ACC112 (cell line): ENCODE data around the gene PAPSS2.
"Not testable (repeated sequence)": the region's sequence is repeated elsewhere in the genome, so short reads cannot be mapped to it uniquely, and the experiment has no call there.

Experiments
- H2AFZ ChIP-seq: fragments of 200-600 bp; sonication (generic); one replicate; pipeline ENCODE4 v1.6.0; 2017; ENCODE audit warnings: antibody characterized with exemption, low read length; ENCODE audit not compliant: unreplicated experiment
- H3K27ac ChIP-seq: fragments of 200-600 bp; sonication (generic); 2 replicates; pipeline ENCODE4 v1.5.1; 2014; ENCODE audit warnings: low read depth, mild to moderate bottlenecking, antibody characterized with exemption, low read length, moderate library complexity
- H3K27me3 ChIP-seq: fragments of 200-600 bp; sonication (generic); 2 replicates; pipeline ENCODE4 v1.6.1; 2014; ENCODE audit warnings: mild to moderate bottlenecking, antibody characterized with exemption, low read length, moderate library complexity, mixed read lengths; ENCODE audit not compliant: insufficient read depth
- H3K36me3 ChIP-seq: fragments of 200-600 bp; sonication (generic); 2 replicates; pipeline ENCODE4 v1.6.1; 2016; ENCODE audit warnings: mild to moderate bottlenecking, antibody characterized with exemption, low read length, moderate library complexity, mixed read lengths; ENCODE audit not compliant: insufficient read depth
- H3K4me1 ChIP-seq: fragments of 200-600 bp; sonication (generic); one replicate; pipeline ENCODE4 v1.6.1; 2016; ENCODE audit warnings: low read length, mixed read lengths; ENCODE audit not compliant: insufficient read depth, unreplicated experiment, control insufficient read depth
- H3K4me3 ChIP-seq: fragments of 200-600 bp; sonication (generic); 2 replicates; pipeline ENCODE4 v1.5.1; 2014; ENCODE audit warnings: mild to moderate bottlenecking, low read depth, low read length
- H3K79me2 ChIP-seq: fragments of 200-600 bp; sonication (generic); one replicate; pipeline ENCODE4 v1.6.0; 2016; ENCODE audit warnings: low read length; ENCODE audit not compliant: control insufficient read depth, unreplicated experiment, insufficient read depth

The PAPSS2 gene

DNA sequence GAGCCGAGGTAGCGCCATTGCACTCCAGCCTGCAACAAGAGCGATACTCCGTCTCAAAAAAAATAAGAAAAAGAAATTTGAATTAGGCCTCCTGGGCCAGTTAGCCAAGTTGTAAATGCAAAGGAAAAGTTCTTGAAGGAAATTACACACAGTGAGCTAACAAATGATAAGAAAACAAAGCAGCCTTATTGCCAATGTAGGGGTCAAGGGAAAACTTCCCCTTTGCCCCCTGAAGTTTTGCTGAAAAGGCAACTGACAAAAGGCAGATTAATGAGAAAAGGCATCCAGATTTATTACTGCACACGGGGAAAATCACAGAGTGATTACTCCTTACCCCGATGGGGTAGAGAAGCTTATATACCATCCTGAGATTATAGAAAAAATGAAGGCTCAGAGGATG lies 70.3 kb downstream of the PAPSS2 start:
- H2AFZ ChIP-seq = no peak overlapping the region
- H3K4me3 ChIP-seq = no peak overlapping the region
- H3K27ac ChIP-seq = no peak overlapping the region
- no peaks in the 10 kb centered on the region for H3K79me2 ChIP-seq
- H3K36me3 ChIP-seq = peaks cover 11% of the 10 kb centered on the region
- no peaks in the 10 kb centered on the region for H3K27me3 ChIP-seq
- peaks cover 3% of the 10 kb centered on the region for H3K4me1 ChIP-seq

DNA sequence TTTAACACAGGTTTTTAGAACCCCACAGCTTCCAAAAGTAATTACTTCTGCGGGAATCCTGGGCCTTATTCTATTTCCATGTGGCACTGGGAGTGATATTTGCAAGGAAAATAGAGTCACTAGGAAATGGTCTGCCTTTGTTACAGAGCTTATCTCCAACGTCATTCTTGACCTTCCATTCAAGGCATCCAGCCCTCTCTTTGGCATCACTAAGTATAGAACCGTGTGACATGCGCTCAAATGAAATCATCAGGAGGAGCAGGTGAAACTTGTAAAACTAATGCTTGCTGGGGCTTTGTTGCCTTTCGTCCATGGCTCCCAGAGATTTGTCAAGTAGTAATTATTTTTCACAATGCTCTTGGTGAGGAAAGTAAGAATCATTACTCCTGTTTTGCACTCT lies 73.4 kb downstream of the PAPSS2 start:
- Histone ChIP-seq H2AFZ (no peak overlapping the region), H3K4me3 (no peak overlapping the region), H3K4me1 (peaks cover 5% of the 10 kb centered on the region), H3K79me2 (no peaks in the 10 kb centered on the region), H3K27me3 (no peaks in the 10 kb centered on the region), H3K36me3 (peaks cover 7% of the 10 kb centered on the region; the same call in 1 of the 2 replicates), H3K27ac (no peak overlapping the region)

DNA sequence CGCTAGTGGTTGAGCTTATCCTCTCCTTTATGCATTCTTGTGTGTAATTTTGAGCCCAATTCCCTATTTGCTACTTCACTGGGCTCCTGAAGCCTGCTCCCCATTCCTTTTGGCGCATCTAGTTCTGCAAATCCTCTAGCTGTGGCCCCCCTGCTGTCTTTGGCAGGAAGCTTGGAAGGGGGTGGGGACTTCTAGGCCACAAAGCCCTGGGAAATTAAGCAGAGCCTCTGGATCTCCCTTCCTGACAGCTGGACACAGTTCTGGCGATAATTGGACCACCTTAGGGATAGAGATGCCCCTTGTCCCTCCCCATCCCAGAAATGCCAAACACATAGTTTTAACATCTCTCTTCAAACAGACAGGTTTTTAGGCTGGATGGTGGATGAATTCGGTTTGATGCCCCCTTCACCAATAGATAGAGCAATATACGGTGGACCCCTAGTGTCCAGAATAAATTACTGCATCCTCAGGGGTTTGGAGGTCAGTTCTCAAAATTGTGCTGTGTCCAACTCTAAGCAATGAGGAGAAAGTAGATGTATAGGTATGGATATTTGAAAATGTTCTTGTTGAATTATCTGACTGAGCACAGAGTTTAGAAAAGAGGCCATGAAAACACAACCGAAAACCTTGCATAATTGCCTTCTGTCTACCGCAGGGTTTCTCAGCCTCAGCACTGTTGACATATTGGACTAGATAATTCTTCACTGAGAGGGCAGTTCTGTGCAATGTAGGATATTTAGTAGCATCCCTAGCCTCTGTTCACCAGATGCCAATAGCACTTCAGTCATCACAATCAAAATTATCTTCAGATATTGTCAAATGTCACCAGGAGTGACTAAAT lies 75.5 kb downstream of the PAPSS2 start:
- Histone ChIP-seq H3K27me3 (no peaks in the 10 kb centered on the region), H3K36me3 (0 out of 2 replicates have a peak, but pooled peaks cover 4% of the 10 kb centered on the region), H3K79me2 (no peaks in the 10 kb centered on the region), H3K4me1 (peaks cover 15% of the 10 kb centered on the region), H2AFZ (no peak overlapping the region), H3K4me3 (no peak overlapping the region), H3K27ac (no peak overlapping the region)

DNA sequence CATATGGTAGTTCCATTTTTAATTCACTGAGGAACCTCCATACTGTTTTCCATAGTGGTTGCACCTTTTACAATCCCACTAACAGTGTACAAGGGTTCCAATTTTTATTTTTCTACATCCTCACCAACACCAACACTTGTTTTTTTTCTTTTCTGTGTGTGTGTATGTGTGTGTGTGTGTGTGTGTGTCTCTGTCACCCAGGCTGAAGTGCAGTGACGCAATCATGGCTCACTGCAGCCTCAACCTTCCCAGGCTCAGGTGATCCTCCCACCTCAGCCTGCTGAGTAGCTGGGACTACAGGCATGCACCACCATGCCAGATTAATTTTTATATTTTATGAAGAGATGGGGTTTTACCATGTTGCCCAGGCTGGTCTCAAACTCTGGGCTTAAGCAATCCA lies 78.6 kb downstream of the PAPSS2 start:
- H2AFZ ChIP-seq, H3K79me2 ChIP-seq, H3K27ac ChIP-seq, H3K27me3 ChIP-seq, H3K4me3 ChIP-seq, H3K36me3 ChIP-seq: not testable (repeated sequence)
- H3K4me1 ChIP-seq = peaks cover 21% of the 10 kb centered on the region

DNA sequence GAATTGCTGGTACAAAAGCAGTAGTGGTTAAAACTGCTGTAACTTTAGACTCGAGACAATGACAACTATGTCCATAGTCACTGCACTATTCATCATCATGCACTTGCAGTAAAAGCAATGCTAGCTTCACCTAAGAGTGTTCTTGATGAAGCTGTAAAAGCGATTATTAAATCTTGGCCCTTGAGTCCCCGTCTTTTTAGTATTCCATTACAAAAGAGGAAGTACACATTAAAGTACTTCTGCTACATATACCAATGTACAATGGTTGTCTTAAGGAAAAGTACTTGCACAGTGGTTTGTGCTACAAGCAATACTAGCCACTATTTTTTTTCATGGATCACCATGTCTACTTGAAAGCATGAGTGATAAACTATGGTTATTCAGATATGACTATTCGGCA lies 80.0 kb downstream of the PAPSS2 start:
- no peak overlapping the region for H3K4me3 ChIP-seq
- H2AFZ ChIP-seq = no peak overlapping the region
- peaks cover 16% of the 10 kb centered on the region for H3K36me3 ChIP-seq
- H3K79me2 ChIP-seq = no peaks in the 10 kb centered on the region
- no peaks in the 10 kb centered on the region for H3K27me3 ChIP-seq
- peaks cover 20% of the 10 kb centered on the region for H3K4me1 ChIP-seq
- peak overlapping the region; percentile 35; the same call in 1 of the 2 replicates for H3K27ac ChIP-seq

DNA sequence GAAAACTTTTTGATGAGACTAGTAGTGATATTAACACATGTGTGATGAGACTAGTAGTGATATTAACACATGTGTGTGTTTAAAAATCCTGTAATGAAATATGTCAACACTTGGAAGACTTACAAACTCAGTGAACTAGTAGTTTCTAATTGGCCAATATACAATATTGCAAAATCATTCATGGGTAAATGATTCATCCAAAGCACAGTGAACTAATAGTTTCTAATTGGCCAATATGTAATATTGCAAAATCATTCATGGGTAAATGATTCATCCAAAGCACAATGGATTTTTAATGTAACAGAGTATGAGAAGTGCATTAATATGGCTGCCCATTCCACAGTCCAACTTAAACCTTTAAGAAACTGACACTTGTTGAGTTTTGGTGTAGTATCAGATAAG lies 80.6 kb downstream of the PAPSS2 start:
- Histone ChIP-seq H3K36me3 (peaks cover 18% of the 10 kb centered on the region), H3K27ac (peak overlapping the region; percentile 58), H3K79me2 (no peaks in the 10 kb centered on the region), H3K4me1 (peaks cover 16% of the 10 kb centered on the region), H2AFZ (no peak overlapping the region), H3K27me3 (no peaks in the 10 kb centered on the region), H3K4me3 (no peak overlapping the region)

DNA sequence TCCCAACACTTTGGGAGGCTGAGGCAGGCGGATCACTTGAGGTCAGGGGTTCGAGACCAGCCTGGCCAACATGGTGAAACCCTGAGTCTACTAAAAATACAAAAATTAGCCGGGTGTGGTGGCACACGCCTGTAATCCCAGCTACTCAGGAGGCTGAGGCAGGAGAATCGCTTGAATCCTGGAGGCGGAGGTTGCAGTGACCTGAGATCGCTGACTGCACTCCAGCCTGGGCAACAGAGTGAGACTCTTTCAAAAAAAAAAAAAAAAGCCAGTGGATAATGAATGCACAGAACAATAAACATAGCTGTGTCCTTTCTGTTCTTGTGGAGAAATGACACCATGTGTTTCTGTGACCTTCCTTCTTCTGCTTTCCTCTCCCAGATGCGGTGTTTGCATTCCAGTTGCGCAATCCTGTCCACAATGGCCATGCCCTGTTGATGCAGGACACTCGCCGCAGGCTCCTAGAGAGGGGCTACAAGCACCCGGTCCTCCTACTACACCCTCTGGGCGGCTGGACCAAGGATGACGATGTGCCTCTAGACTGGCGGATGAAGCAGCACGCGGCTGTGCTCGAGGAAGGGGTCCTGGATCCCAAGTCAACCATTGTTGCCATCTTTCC lies 83.4 kb downstream of the PAPSS2 start:
- not testable (repeated sequence) for H3K4me3 ChIP-seq, H3K27me3 ChIP-seq, H3K79me2 ChIP-seq, H3K27ac ChIP-seq, H2AFZ ChIP-seq
- peaks cover 16% of the 10 kb centered on the region for H3K4me1 ChIP-seq
- H3K36me3 ChIP-seq = peaks cover 18% of the 10 kb centered on the region

DNA sequence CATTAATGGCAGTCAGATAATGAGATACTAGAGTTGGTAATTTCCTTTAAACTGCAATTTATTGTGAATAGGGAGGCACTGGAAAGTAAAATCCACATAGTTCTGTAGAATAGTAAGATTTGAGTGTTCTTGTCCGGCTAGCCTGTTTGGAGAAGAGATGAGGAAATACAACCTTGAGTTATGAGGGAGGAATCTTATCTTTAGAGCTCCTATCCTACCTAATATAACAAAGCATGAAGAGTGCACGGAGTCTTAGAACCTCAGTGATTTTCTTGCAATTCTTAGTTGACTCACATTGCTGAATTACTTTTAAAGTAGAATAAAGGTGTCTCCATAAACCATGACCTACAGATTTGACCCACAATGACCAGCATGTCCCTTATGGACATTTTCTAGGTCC lies 84.9 kb downstream of the PAPSS2 start:
- H3K36me3 ChIP-seq = peaks cover 18% of the 10 kb centered on the region
- peaks cover 11% of the 10 kb centered on the region for H3K4me1 ChIP-seq
- H3K4me3 ChIP-seq = no peak overlapping the region
- no peak overlapping the region for H3K27ac ChIP-seq
- no peaks in the 10 kb centered on the region for H3K79me2 ChIP-seq
- no peaks in the 10 kb centered on the region for H3K27me3 ChIP-seq
- H2AFZ ChIP-seq = no peak overlapping the region

DNA sequence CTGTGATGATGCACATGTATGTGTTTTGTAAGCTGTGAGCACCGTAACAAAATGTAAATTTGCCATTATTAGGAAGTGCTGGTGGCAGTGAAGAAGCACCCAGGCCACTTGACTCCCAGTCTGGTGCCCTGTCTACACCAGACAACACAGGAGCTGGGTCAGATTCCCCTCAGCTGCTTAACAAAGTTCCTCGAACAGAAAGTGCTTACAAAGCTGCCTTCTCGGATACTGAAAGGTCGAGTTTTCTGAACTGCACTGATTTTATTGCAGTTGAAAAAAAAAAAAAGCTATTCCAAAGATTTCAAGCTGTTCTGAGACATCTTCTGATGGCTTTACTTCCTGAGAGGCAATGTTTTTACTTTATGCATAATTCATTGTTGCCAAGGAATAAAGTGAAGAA lies 87.2 kb downstream of the PAPSS2 start:
- H3K79me2 ChIP-seq = no peaks in the 10 kb centered on the region
- H3K36me3 ChIP-seq = peaks cover 15% of the 10 kb centered on the region
- no peak overlapping the region for H3K27ac ChIP-seq
- no peak overlapping the region for H3K4me3 ChIP-seq
- no peak overlapping the region for H2AFZ ChIP-seq
- no peaks in the 10 kb centered on the region for H3K4me1 ChIP-seq
- no peaks in the 10 kb centered on the region for H3K27me3 ChIP-seq

DNA sequence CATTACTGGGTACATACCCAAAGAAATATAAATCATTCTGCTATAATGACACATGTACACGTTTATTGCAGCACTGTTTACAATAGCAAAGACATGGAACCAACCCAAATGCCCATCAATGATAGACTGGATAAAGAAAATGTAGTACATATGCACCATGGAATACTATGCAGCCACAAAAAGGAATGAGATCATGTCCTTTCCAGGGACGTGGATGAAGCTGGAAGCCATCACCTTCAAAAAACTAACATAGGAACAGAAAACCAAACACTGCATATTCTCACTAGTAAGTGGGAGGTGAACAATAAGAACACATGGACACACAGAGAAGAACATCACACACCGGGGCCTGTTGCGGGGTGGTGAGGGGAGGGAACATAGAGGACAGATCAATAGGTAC lies 88.6 kb downstream of the PAPSS2 start:
- H3K27ac ChIP-seq, H3K4me3 ChIP-seq, H2AFZ ChIP-seq, H3K4me1 ChIP-seq, H3K79me2 ChIP-seq, H3K27me3 ChIP-seq: not testable (repeated sequence)
- H3K36me3 ChIP-seq = peaks cover 16% of the 10 kb centered on the region
